Small intestine (tissue), 7 donors: ENCODE measurements around the gene BRD1. TPM values are rescaled to one million over a fixed set of nuclear protein-coding genes. Genes with fewer than 3 reads are reported as not detected.
A peak's percentile ranks its signal among the peaks of the same experiment; 100 is the strongest.

ENCODE experiments used
- DNase-seq, 2 donors: peaks; one replicate each; pipeline versions ENCODE4 v3.0.0 to v3.0.0-alpha.2; 2013
- FAIRE-seq: peaks from 2 replicates; lab custom pipeline; 2012; peaks lifted over from hg19 to GRCh38; lab: Jason Lieb, UNC
- H3K27ac ChIP-seq, 3 donors: one replicate each; pipeline ENCODE4 v1.5.1; 2013; ENCODE audit warnings: low read length in 2 of 3, mild to moderate bottlenecking in 2 of 3, control low read depth in 1 of 3, inconsistent platforms in 1 of 3, low read depth in 1 of 3, moderate library complexity in 1 of 3
- H3K27me3 ChIP-seq, 3 donors: one replicate each; pipeline ENCODE4 v1.6.1; 2013; ENCODE audit warnings: low read length in 3 of 3, inconsistent platforms in 1 of 3; ENCODE audit not compliant: control insufficient read depth in 3 of 3, insufficient read depth in 3 of 3
- H3K36me3 ChIP-seq, 3 donors: one replicate each; pipeline ENCODE4 v1.6.1; 2013; ENCODE audit warnings: low read length in 3 of 3, inconsistent platforms in 1 of 3, low read depth in 1 of 3, mild to moderate bottlenecking in 1 of 3, moderate library complexity in 1 of 3; ENCODE audit not compliant: control insufficient read depth in 3 of 3, insufficient read depth in 2 of 3
- H3K4me1 ChIP-seq, 3 donors: one replicate each; pipeline ENCODE4 v1.6.1; 2013; ENCODE audit warnings: low read length in 2 of 3, inconsistent platforms in 1 of 3, low read depth in 1 of 3, mild to moderate bottlenecking in 1 of 3, moderate library complexity in 1 of 3; ENCODE audit not compliant: control insufficient read depth in 3 of 3, insufficient read depth in 2 of 3
- H3K4me3 ChIP-seq, 3 donors: one replicate each; pipeline ENCODE4 v1.5.1; 2013; ENCODE audit warnings: low read length in 3 of 3, control low read depth in 1 of 3, inconsistent platforms in 1 of 3, low read depth in 1 of 3, mild to moderate bottlenecking in 1 of 3, moderate library complexity in 1 of 3
- H3K9me3 ChIP-seq, 2 donors: one replicate each; pipeline ENCODE4 v1.6.1; 2013; ENCODE audit warnings: low read depth in 1 of 2, low read length in 1 of 2; ENCODE audit not compliant: control insufficient read depth in 2 of 2, insufficient read depth in 1 of 2
- WGBS, 3 donors: extraction: QIAGEN DNeasy Blood & Tissue Kit; methylation state at CpG; one replicate each; pipeline ENCODE4 v1.1.7; 2013; 5-methylcytosine and 5-hydroxymethylcytosine counted together
- polyA plus RNA-seq, 4 donors: library from polyadenylated mRNA; stranded (reverse) in 3 of 4; unstranded in 1 of 4; fragments of 200-250 nt in 3 of 4; fragments of 120-200 nt in 1 of 4; gene quantifications; one replicate each; pipeline versions ENCODE4 v1.2.1 to v1.2.3, GENCODE V29; 2013
- donor health status: healthy with polysubstance abuse.
- donor health status: control.
- donor health status: control.
- donor health status: Bipolar disorder and iron deficiency.
- donor health status: healthy.

Gene BRD1
- polyA plus RNA-seq, 4 donors = 18.5 to 33.2 (median 23.9) TPM

- FAIRE-seq (no peak), DNase-seq (no peak)
- Histone ChIP-seq H3K27me3 (no peaks in the 10 kb centered on the region), H3K27ac (no peak overlapping the region), H3K36me3 (peaks cover 8 to 68% (median 11%) of the 10 kb centered on the region in 3 donors), H3K9me3 (no peaks in the 10 kb centered on the region), H3K4me3 (no peak overlapping the region), H3K4me1 (peaks cover 0 to 2% (median 0%) of the 10 kb centered on the region in 3 donors)
- 74 to 82% (median 79%) methylated on average over 14 to 15 of the region's 15 CpGs for WGBS, 3 donors
Observed at GRCh38 chr22:49815641-49816091, 12.0 kb downstream of the BRD1 start.

DNA sequence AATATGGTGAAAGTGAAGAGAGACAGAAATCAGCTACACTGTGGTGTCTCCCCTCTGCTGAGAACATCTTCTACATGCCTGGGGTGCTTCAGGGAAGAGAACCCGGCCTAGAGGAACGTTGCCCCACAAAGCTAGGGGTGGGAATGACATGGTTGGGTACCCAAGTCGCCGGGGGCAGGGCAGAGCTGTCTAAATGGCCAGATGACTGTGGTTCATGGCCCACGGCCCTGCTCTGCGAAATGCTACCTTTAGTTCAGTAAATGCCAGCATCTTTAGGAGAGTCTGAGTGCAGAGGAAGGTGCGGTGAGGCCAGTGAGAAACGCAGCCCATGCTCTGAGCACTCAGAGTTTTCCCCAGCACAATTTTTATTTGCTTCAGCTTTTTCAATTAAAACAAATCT is 12.8 kb downstream of the BRD1 start:
- Histone ChIP-seq H3K9me3 (no peaks in the 10 kb centered on the region), H3K4me3 (no peak overlapping the region), H3K27me3 (no peaks in the 10 kb centered on the region), H3K27ac (no peak overlapping the region), H3K4me1 (peaks cover 0 to 2% (median 0%) of the 10 kb centered on the region in 3 donors), H3K36me3 (peaks cover 3 to 61% (median 11%) of the 10 kb centered on the region in 3 donors)
- WGBS, 3 donors = 78 to 82% (median 78%) methylated on average over 8 of the region's 8 CpGs
- DNase-seq = no peak
- no peak for FAIRE-seq

GRCh38 chr22:49814164-49814686 is 13.4 kb downstream of the BRD1 start:
- H3K4me1 ChIP-seq = peaks cover 0 to 2% (median 0%) of the 10 kb centered on the region in 3 donors
- H3K27ac ChIP-seq = no peak overlapping the region
- WGBS, 3 donors = 90 to 93% (median 90%) methylated on average over 14 of the region's 14 CpGs
- no peaks in the 10 kb centered on the region for H3K9me3 ChIP-seq
- no peaks in the 10 kb centered on the region for H3K27me3 ChIP-seq
- H3K36me3 ChIP-seq = peaks cover 3 to 57% (median 11%) of the 10 kb centered on the region in 3 donors
- FAIRE-seq (no peak), DNase-seq (no peak)
- H3K4me3 ChIP-seq = no peak overlapping the region

- Histone ChIP-seq H3K4me1 (peaks cover 0 to 2% (median 0%) of the 10 kb centered on the region in 3 donors), H3K4me3 (no peak overlapping the region), H3K27ac (no peak overlapping the region), H3K9me3 (no peaks in the 10 kb centered on the region), H3K36me3 (peaks cover under 1 to 45% (median 9%) of the 10 kb centered on the region in 3 donors), H3K27me3 (no peaks in the 10 kb centered on the region)
- FAIRE-seq = no peak
- DNase-seq = no peak
- WGBS, 3 donors = 92 to 94% (median 93%) methylated on average over 11 of the region's 11 CpGs
Observed at GRCh38 chr22:49812838-49813237, 14.8 kb downstream of the BRD1 start.

- peaks cover 0 to 2% (median 0%) of the 10 kb centered on the region in 3 donors for H3K4me1 ChIP-seq
- 40 to 66% (median 56%) methylated on average over 18 of the region's 18 CpGs for WGBS, 3 donors
- FAIRE-seq (no peak), DNase-seq (peak in 1 of 2 donors; percentile 66)
- H3K27ac ChIP-seq = no peak overlapping the region
- H3K27me3 ChIP-seq = no peaks in the 10 kb centered on the region
- H3K4me3 ChIP-seq = no peak overlapping the region
- peaks cover 0 to 37% (median 3%) of the 10 kb centered on the region in 3 donors for H3K36me3 ChIP-seq
- H3K9me3 ChIP-seq = peaks cover 0 to 3% of the 10 kb centered on the region in 2 donors
Observed at GRCh38 chr22:49811020-49811791, 16.5 kb downstream of the BRD1 start.

GRCh38 chr22:49810363-49811019 is 17.2 kb downstream of the BRD1 start:
- Histone ChIP-seq H3K4me3 (no peak overlapping the region), H3K36me3 (peaks cover 0 to 30% (median 4%) of the 10 kb centered on the region in 3 donors), H3K4me1 (peaks cover 0 to 2% (median 0%) of the 10 kb centered on the region in 3 donors), H3K9me3 (peaks cover 0 to 3% of the 10 kb centered on the region in 2 donors), H3K27ac (no peak overlapping the region), H3K27me3 (no peaks in the 10 kb centered on the region)
- DNase-seq (no peak), FAIRE-seq (no peak)
- WGBS, 3 donors = 77 to 78% (median 78%) methylated on average over 5 of the region's 5 CpGs

DNA sequence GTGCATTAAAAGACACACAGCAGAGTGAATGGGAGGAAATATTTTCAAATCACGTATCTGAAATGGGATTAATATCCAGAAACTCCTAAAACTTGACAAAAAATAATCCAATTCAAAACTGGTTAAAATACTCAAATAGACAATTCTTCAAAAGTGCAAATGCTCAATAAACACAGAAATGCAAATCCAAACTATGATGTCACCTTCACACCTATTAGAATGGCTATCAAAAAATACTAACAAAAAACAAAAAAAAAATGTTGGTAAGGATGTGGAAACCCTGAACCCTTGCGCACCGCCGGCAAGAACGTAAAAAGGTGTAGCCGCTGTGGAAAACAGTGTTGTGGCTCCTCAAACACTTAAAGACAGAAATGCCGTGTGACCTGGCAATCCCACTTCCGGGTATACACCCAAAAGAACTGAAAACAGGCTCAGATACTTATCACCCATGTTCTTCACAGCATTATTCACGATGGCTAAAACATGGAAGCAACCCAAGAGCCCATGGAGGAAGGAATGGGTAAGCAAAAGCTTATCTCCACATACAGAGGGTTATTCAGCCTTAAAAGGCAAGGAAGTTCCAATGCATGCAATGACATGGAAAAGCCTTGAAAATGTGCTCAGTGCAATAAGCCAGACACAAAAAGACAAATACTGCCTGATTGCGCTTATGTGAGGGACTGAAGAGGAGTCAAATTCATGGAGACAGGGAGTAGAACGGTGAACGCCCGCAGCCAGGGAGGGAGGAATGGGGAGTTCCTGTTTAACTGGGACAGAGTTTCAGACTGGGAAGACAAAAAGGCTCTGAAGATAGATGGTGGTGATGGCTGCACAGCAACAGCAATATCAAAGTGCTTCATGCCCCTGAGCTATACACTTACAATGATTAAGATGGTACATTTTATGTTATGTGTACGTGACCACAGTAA is 19.6 kb downstream of the BRD1 start:
- H3K4me1 ChIP-seq = peaks cover 0 to 2% (median 0%) of the 10 kb centered on the region in 3 donors

More for the DNA sequence above, 19.6 kb downstream of the BRD1 start:
- Histone ChIP-seq H3K36me3 (peaks cover 2 to 31% (median 9%) of the 10 kb centered on the region in 3 donors), H3K27me3 (no peaks in the 10 kb centered on the region), H3K27ac (peak overlapping the region in 1 of 3 donors; percentile 8), H3K4me3 (no peak overlapping the region), H3K9me3 (peaks cover 0 to 3% of the 10 kb centered on the region in 2 donors)
- WGBS, 3 donors = 77 to 90% (median 81%) methylated on average over 14 of the region's 14 CpGs
- FAIRE-seq (no peak), DNase-seq (peak in 1 of 2 donors; percentile 24)
